Loucy (cell line): ENCODE results near the gene PAK5.

Experiments used
- EZH2phosphoT487 ChIP-seq: fragments of 200-600 bp; IDR thresholded peaks from 2 replicates; pipeline ENCODE4 v1.6.1; 2018; ENCODE audit warnings: antibody characterized with exemption, mild to moderate bottlenecking, moderate library complexity, borderline replicate concordance
- TF ChIP-seq, protein P1 (sequence below): fragments of 200-600 bp; sonication (generic); conservative IDR thresholded peaks from 2 replicates; pipeline ENCODE4 v1.5.1; 2014; ENCODE audit warnings: mild to moderate bottlenecking, antibody characterized with exemption, low read length

DNA sequence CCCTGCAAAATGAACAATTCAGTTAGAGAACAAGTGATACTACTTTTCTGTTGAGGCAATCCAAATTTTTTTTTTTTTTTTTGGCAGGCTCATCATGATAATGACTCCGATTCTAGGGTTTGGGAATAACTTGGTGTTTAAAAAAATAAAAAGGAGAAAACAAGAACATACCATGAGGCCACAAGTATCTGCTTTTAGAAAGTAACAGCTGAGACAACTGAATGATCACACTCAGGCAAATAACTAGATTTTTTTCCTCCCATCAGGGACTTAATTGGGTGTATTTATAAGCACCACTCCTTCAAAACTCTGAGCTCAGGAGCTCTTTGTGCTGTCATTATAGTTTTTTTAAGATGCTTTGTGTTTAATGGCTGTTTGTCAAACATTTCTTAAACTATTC, 29.6 kb downstream of the PAK5 start:
- TF ChIP-seq, protein P1, sequence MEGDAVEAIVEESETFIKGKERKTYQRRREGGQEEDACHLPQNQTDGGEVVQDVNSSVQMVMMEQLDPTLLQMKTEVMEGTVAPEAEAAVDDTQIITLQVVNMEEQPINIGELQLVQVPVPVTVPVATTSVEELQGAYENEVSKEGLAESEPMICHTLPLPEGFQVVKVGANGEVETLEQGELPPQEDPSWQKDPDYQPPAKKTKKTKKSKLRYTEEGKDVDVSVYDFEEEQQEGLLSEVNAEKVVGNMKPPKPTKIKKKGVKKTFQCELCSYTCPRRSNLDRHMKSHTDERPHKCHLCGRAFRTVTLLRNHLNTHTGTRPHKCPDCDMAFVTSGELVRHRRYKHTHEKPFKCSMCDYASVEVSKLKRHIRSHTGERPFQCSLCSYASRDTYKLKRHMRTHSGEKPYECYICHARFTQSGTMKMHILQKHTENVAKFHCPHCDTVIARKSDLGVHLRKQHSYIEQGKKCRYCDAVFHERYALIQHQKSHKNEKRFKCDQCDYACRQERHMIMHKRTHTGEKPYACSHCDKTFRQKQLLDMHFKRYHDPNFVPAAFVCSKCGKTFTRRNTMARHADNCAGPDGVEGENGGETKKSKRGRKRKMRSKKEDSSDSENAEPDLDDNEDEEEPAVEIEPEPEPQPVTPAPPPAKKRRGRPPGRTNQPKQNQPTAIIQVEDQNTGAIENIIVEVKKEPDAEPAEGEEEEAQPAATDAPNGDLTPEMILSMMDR, result no peak
- TF ChIP-seq EZH2phosphoT487, result no peak
